Pancreas (tissue), 10 donors: Measurements from ENCODE around the gene LAMP5. TPM values are rescaled to one million over a fixed set of nuclear protein-coding genes. Genes with fewer than 3 reads are reported as not detected.

Experiments used
- ATAC-seq, 4 donors: fragments of 200-7000 bp; cut with Tn5 transposase; one replicate each; pipeline versions ENCODE4 v1.8.0 to v1.9.1; 2020; ENCODE audit warnings: mild to moderate bottlenecking in 4 of 4, moderate library complexity in 4 of 4
- DNase-seq, 6 donors: peaks; one replicate each; pipeline ENCODE4 v3.0.0-alpha.2; 2020
- FAIRE-seq: peaks from 2 replicates; lab custom pipeline; 2012; peaks lifted over from hg19 to GRCh38; lab: Jason Lieb, UNC
- H3K27ac ChIP-seq, 4 donors: fragments of 200-600 bp; sonication (generic); 1 replicate in 3 of 4; 2 replicates in 1 of 4; pipeline versions ENCODE4 v1.5.0 to v1.8.0; 2020
- H3K27me3 ChIP-seq, 4 donors: fragments of 200-600 bp; one replicate each; pipeline ENCODE4 v1.8.0; 2021
- H3K36me3 ChIP-seq, 3 donors: fragments of 200-600 bp; sonication (generic) in 1 of 3; one replicate each; pipeline versions ENCODE4 v1.5.0 to v1.8.0; 2020 to 2021
- H3K4me1 ChIP-seq, 3 donors: fragments of 200-600 bp; one replicate each; pipeline ENCODE4 v1.8.0; 2021
- H3K4me3 ChIP-seq, 4 donors: fragments of 200-600 bp; sonication (generic) in 2 of 4; one replicate each; pipeline versions ENCODE4 v1.5.0 to v1.8.0; 2020 to 2021
- H3K9me3 ChIP-seq, 4 donors: fragments of 200-600 bp; one replicate each; pipeline ENCODE4 v1.8.0; 2021
- WGBS, 2 donors: extraction: QIAGEN DNeasy Blood & Tissue Kit; methylation state at CpG; one replicate each; pipeline ENCODE4 v1.1.7; 2013; 5-methylcytosine and 5-hydroxymethylcytosine counted together
- intact Hi-C, 3 donors: fragments of 100-400 bp; cut with DNase I; formaldehyde crosslinking; loops; one replicate each; pipeline versions ENCODE4 v1.11.1 to v1.14.2; 2022
- polyA plus RNA-seq, 2 donors: library from polyadenylated mRNA; stranded (reverse); fragments of 200-250 nt; gene quantifications; one replicate each; pipeline ENCODE4 v1.2.3, GENCODE V29; 2013
- total RNA-seq, 6 donors: library from RNA; stranded (reverse); fragmentation: NEBNext Ultra II Directional in 4 of 6; extraction: Animal tissue kit (Norgen Biotek cat#: 25700) in 4 of 6; gene quantifications; one replicate each; pipeline versions ENCODE4 v1.2.1 to v1.2.4, GENCODE V29; 2021 to 2023
- TF ChIP-seq, protein P1 (sequence below), 4 donors: fragments of 200-600 bp; sonication (generic) in 3 of 4; IDR thresholded peaks; one replicate each; pipeline versions ENCODE4 v1.5.0 to v1.8.0; 2021; ENCODE audit warnings: antibody characterized with exemption in 4 of 4
- donor health status: healthy with polysubstance abuse.
- donor health status: DM: no; HTN: no; CAD: no; lungs with moderate emphysema.
- donor health status: DM: no; HTN: no; CAD: no.
- donor health status: control.
- donor health status: control.
- donor health status: Bipolar disorder and iron deficiency.
- donor health status: DM: yes; HTN: yes; CAD: no.
- donor health status: DM: no; HTN: no; CAD: no.
- donor health status: DM: no; HTN: no; CAD: no.
- donor health status: DM: yes; HTN: yes; CAD: no.

LAMP5 gene
- total and polyA plus RNA-seq, 8 donors: 0.09 to 3.9 (median 0.35) TPM; not detected in 3

DNA sequence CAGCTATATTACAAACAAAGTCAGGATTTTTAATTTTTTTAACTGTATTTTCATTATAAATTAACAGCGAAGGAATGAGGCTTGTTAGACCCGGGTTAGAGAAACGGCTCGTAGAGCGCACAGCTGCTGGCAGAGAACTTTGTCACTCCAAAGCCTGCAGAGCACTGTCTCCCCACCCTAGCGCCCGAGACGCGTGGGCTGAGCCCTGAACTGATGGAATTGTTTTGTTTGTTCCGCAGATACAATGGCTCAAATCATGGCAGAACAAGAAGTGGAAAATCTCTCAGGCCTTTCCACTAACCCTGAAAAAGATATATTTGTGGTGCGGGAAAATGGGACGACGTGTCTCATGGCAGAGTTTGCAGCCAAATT is 810 bp downstream of the LAMP5 start:
- Histone ChIP-seq H3K4me1 (no peaks in the 10 kb centered on the region), H3K9me3 (no peaks in the 10 kb centered on the region), H3K27me3 (peaks cover 0 to 11% (median 2%) of the 10 kb centered on the region in 4 donors), H3K36me3 (no peaks in the 10 kb centered on the region), H3K27ac (no peak overlapping the region), H3K4me3 (peak overlapping the region in 1 of 4 donors; percentile 28)
- intact Hi-C loops: no loop called here
- FAIRE-seq (no peak), DNase-seq (no peak), ATAC-seq (peak in 1 of 4 donors; percentile 48)
- TF ChIP-seq, protein P1, sequence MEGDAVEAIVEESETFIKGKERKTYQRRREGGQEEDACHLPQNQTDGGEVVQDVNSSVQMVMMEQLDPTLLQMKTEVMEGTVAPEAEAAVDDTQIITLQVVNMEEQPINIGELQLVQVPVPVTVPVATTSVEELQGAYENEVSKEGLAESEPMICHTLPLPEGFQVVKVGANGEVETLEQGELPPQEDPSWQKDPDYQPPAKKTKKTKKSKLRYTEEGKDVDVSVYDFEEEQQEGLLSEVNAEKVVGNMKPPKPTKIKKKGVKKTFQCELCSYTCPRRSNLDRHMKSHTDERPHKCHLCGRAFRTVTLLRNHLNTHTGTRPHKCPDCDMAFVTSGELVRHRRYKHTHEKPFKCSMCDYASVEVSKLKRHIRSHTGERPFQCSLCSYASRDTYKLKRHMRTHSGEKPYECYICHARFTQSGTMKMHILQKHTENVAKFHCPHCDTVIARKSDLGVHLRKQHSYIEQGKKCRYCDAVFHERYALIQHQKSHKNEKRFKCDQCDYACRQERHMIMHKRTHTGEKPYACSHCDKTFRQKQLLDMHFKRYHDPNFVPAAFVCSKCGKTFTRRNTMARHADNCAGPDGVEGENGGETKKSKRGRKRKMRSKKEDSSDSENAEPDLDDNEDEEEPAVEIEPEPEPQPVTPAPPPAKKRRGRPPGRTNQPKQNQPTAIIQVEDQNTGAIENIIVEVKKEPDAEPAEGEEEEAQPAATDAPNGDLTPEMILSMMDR (IDR thresholded peaks at IDR 0.05): no peak
- WGBS, 2 donors: 6 to 9% methylated on average over 13 of the region's 13 CpGs

DNA sequence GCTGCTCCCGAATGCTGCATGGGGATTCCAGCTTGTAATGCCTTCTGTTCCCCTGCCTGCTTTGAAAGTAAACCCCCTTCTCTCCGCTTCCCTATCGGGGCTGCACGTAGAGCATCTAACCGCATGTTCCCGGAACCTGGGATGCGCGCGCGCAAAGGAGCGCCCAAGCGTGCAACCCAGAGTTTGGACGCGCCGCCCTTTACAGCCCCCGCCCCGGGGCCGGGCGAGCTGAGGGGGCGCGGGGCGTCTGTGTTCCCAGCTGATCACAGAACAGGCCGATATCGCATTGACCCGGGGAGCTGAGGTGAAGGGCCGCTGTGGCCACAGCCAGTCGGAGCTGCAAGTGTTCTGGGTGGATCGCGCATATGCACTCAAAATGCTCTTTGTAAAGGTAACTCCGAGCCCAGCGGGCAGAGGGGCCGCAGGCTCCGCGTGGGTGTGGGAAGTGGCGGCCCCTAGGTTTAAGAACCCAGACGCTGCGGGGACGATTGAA is 1.4 kb downstream of the LAMP5 start:
- FAIRE-seq: no peak
- ATAC-seq: peak in 2 of 4 donors; percentile 22 to 28
- H3K4me3 ChIP-seq: peak overlapping the region in 1 of 4 donors; percentile 24
- H3K36me3 ChIP-seq: no peaks in the 10 kb centered on the region
- no peak overlapping the region for H3K27ac ChIP-seq
- DNase-seq: peak in 1 of 6 donors; percentile 36
- intact Hi-C loops: no loop called here
- 4 to 5% methylated on average over 38 of the region's 38 CpGs for WGBS, 2 donors
- H3K27me3 ChIP-seq: peaks cover 0 to 11% (median 2%) of the 10 kb centered on the region in 4 donors
- TF ChIP-seq, protein P1 (IDR thresholded peaks at IDR 0.05): no peak
- no peaks in the 10 kb centered on the region for H3K4me1 ChIP-seq
- no peaks in the 10 kb centered on the region for H3K9me3 ChIP-seq

DNA sequence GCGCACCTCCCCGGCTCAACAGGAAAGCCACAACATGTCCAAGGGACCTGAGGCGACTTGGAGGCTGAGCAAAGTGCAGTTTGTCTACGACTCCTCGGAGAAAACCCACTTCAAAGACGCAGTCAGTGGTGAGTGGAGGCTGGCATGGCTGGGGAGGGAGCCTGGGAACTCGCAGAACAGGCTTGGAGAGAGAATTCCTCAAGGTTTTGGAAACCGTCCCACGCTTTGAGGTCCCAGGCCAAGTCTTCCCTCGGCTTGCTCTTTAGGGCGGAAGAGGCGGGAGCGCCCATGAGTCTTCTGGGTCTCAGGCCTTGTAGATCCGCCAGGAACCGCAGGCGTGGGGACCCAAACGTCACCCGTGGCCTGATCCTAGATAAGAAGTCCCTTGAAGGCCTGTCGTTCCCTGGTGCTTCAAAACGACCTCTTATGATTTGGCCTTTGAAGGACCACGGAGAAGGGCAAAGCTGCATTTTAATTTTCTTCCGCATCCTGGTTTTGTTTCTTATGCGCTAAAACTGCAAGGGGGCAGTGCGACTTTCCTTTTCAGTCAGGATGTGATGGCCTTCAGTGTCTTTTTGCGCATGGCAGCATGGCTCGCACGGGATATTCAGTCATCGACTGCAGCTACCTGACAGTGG is 2.0 kb downstream of the LAMP5 start:
- Histone ChIP-seq H3K27ac (no peak overlapping the region), H3K9me3 (no peaks in the 10 kb centered on the region), H3K36me3 (no peaks in the 10 kb centered on the region), H3K4me3 (peak overlapping the region in 1 of 4 donors; percentile 24), H3K4me1 (no peaks in the 10 kb centered on the region), H3K27me3 (peaks cover 0 to 11% (median 2%) of the 10 kb centered on the region in 4 donors)
- 17 to 25% methylated on average over 28 of the region's 28 CpGs for WGBS, 2 donors
- TF ChIP-seq, protein P1 (IDR thresholded peaks at IDR 0.05): no peak
- FAIRE-seq: no peak
- peak in 2 of 4 donors; percentile 22 to 62 for ATAC-seq
- intact Hi-C loops: no loop called here
- peak in 1 of 6 donors; percentile 29 for DNase-seq

DNA sequence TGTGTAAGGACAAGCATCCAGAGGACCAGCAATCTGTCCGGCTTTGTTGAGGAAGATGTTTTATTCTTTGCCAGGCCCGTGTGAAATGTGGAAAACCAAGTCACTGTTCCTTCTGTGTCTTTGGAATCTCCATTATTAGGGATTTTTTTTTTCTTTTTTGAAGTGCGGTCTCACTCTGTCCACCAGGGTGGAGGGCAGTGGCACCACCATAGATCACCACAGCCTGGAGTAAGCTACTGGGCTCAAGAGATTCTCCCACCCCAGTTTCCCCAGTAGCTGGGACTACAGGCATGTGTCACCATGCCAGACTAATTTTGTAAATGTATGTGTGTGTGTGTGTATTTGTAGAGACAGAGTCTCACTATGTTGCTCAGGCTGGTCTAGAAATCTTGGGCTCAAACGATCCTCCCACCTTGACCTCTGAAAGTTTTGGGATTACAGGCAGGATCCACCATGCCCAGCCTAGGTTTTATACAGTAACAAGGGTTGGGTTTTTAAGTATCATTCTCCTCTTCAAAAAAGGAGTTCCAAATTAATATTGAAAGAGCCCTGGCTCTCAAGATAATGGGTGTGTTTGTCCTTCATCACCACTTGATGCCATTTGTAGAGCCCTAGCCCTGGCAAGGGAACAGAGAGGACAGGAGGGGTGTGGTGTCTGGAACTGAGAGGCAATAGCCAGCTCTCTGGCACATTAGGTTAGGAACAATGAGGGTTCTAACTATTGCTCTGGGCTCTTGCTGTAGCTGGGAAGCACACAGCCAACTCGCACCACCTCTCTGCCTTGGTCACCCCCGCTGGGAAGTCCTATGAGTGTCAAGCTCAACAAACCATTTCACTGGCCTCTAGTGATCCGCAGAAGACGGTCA is 3.1 kb downstream of the LAMP5 start:
- no peak for FAIRE-seq
- no peak for ATAC-seq
- no peak for DNase-seq

More for the DNA sequence above, 3.1 kb downstream of the LAMP5 start:
- H3K27me3 ChIP-seq: peaks cover 0 to 11% (median 2%) of the 10 kb centered on the region in 4 donors
- WGBS, 2 donors: 53 to 60% methylated on average over 8 of the region's 8 CpGs
- H3K4me1 ChIP-seq: no peaks in the 10 kb centered on the region
- H3K9me3 ChIP-seq: no peaks in the 10 kb centered on the region
- H3K4me3 ChIP-seq: no peak overlapping the region
- H3K27ac ChIP-seq: no peak overlapping the region
- H3K36me3 ChIP-seq: no peaks in the 10 kb centered on the region
- TF ChIP-seq, protein P1 (IDR thresholded peaks at IDR 0.05): no peak
- intact Hi-C loops: no loop called here
